Measurements from ENCODE around the gene BZW2. TPM values are rescaled to one million over a fixed set of nuclear protein-coding genes. Genes with fewer than 3 reads are reported as not detected.

BZW2 gene
- polyA plus RNA-seq, 1 donor (not counting 4 experiments of a cell fraction or from before 2014, with no cell fraction given), result 65.7 TPM

DNA sequence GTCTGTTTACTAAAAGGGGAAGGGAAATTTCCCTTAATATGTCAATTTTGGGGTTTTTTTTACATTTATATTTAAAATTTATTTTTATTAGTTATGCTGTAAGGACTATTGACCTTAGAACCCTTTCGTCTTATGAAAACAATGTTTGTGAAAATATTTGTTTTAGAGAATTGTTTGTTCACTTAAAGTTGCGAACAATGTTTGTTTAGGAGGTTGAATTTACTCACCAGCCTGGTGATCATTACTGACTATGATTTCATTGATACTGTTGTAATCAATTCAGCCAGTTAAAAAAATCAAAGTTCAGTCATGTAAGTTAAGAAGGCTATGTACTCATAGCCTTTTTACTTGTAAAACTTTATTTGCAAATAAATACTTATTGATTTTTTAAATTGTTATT is 80.2 kb downstream of the BZW2 start:
- no peaks in the 10 kb centered on the region for H3K36me3 ChIP-seq (ENCODE audit: control insufficient read depth in 2 of 2, extremely low read depth in 1 of 2, insufficient read depth in 2 of 2, low read length in 2 of 2)
- H3K4me1 ChIP-seq (ENCODE audit: control insufficient read depth, extremely low read depth, insufficient read depth, low read length), result no peaks in the 10 kb centered on the region
- no peak overlapping the region for H3K4me3 ChIP-seq (ENCODE audit: control insufficient read depth in 2 of 3, extremely low read depth in 1 of 3, insufficient read depth in 2 of 3, low read depth in 1 of 3, low read length in 3 of 3)
- no peaks in the 10 kb centered on the region for H3K27me3 ChIP-seq (ENCODE audit: control insufficient read depth, extremely low read depth, insufficient read depth, low read length)
- no peaks in the 10 kb centered on the region for H3K9me1 ChIP-seq (ENCODE audit: control insufficient read depth, extremely low read depth, insufficient read depth, low read length)
- H3K9me3 ChIP-seq (ENCODE audit: control insufficient read depth, low read depth, low read length), result no peaks in the 10 kb centered on the region
- H3K9ac ChIP-seq (ENCODE audit: control insufficient read depth, extremely low read depth, insufficient read depth, low read length), result no peak overlapping the region
- DNase-seq (ENCODE audit: low read depth, low spot score) (no peak), FAIRE-seq (no peak)
- H4K20me1 ChIP-seq (ENCODE audit: control insufficient read depth, extremely low read depth, insufficient read depth, low read length), result no peaks in the 10 kb centered on the region
- dilution Hi-C loops (cut with MboI; ENCODE audit: extremely low pct_ligation_motif_present, low sequenced_read_pairs), result no loop called here
- H3K27ac ChIP-seq (ENCODE audit: control insufficient read depth, insufficient read depth, low read length), result no peak overlapping the region
- no peak overlapping the region for H2AFZ ChIP-seq (ENCODE audit: control insufficient read depth, low read length)
- no peaks in the 10 kb centered on the region for H3K79me2 ChIP-seq (ENCODE audit: control insufficient read depth, insufficient read depth, low read length)
- TF ChIP-seq EZH2 (IDR thresholded peaks at IDR 0.05; ENCODE audit: low read length), result no peak
- TF ChIP-seq, protein P1, sequence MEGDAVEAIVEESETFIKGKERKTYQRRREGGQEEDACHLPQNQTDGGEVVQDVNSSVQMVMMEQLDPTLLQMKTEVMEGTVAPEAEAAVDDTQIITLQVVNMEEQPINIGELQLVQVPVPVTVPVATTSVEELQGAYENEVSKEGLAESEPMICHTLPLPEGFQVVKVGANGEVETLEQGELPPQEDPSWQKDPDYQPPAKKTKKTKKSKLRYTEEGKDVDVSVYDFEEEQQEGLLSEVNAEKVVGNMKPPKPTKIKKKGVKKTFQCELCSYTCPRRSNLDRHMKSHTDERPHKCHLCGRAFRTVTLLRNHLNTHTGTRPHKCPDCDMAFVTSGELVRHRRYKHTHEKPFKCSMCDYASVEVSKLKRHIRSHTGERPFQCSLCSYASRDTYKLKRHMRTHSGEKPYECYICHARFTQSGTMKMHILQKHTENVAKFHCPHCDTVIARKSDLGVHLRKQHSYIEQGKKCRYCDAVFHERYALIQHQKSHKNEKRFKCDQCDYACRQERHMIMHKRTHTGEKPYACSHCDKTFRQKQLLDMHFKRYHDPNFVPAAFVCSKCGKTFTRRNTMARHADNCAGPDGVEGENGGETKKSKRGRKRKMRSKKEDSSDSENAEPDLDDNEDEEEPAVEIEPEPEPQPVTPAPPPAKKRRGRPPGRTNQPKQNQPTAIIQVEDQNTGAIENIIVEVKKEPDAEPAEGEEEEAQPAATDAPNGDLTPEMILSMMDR (optimal IDR thresholded peaks at IDR 0.05 in 1 of 3, IDR thresholded peaks at IDR 0.05 in 1 of 3, conservative IDR thresholded peaks at IDR 0.05 in 1 of 3; ENCODE audit: extremely low read depth in 1 of 3, insufficient read depth in 2 of 3, low read length in 3 of 3), result no peak
- no peak overlapping the region for H3K4me2 ChIP-seq (ENCODE audit: control insufficient read depth, extremely low read depth, insufficient read depth, low read depth, low read length)

DNA sequence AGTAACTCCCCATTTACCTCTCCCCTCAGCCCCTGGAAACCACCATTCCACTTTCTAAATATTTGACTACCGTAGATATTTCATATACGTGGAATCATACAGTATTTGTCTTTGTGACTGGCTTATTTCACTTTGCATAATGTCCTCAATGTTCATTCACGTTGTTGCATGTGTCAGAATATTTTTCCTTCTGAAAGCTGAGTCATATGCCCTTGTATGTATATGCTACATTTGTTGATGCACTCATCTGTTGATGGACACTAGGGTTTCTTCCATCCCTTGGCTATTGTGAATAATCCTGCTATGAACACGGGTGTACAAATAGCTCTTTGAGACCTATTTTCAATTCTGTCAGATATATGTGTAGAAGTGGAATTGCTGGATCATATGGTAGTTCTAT is 81.8 kb downstream of the BZW2 start:
- H3K4me3 ChIP-seq (ENCODE audit: control insufficient read depth in 2 of 3, extremely low read depth in 1 of 3, insufficient read depth in 2 of 3, low read depth in 1 of 3, low read length in 3 of 3), result no peak overlapping the region
- no peak for DNase-seq (ENCODE audit: low read depth, low spot score)
- no peak overlapping the region for H3K27ac ChIP-seq (ENCODE audit: control insufficient read depth, insufficient read depth, low read length)
- dilution Hi-C loops (cut with MboI; ENCODE audit: extremely low pct_ligation_motif_present, low sequenced_read_pairs), result no loop called here
- no peaks in the 10 kb centered on the region for H3K9me3 ChIP-seq (ENCODE audit: control insufficient read depth, low read depth, low read length)
- no peak overlapping the region for H3K4me2 ChIP-seq (ENCODE audit: control insufficient read depth, extremely low read depth, insufficient read depth, low read depth, low read length)
- no peaks in the 10 kb centered on the region for H3K4me1 ChIP-seq (ENCODE audit: control insufficient read depth, extremely low read depth, insufficient read depth, low read length)
- no peak overlapping the region for H2AFZ ChIP-seq (ENCODE audit: control insufficient read depth, low read length)
- no peak for FAIRE-seq
- no peaks in the 10 kb centered on the region for H4K20me1 ChIP-seq (ENCODE audit: control insufficient read depth, extremely low read depth, insufficient read depth, low read length)
- H3K36me3 ChIP-seq (ENCODE audit: control insufficient read depth in 2 of 2, extremely low read depth in 1 of 2, insufficient read depth in 2 of 2, low read length in 2 of 2), result no peaks in the 10 kb centered on the region
- H3K9me1 ChIP-seq (ENCODE audit: control insufficient read depth, extremely low read depth, insufficient read depth, low read length), result no peaks in the 10 kb centered on the region
- no peak overlapping the region for H3K9ac ChIP-seq (ENCODE audit: control insufficient read depth, extremely low read depth, insufficient read depth, low read length)
- TF ChIP-seq EZH2 (IDR thresholded peaks at IDR 0.05; ENCODE audit: low read length), result no peak
- TF ChIP-seq, protein P1 (optimal IDR thresholded peaks at IDR 0.05 in 1 of 3, IDR thresholded peaks at IDR 0.05 in 1 of 3, conservative IDR thresholded peaks at IDR 0.05 in 1 of 3; ENCODE audit: extremely low read depth in 1 of 3, insufficient read depth in 2 of 3, low read length in 3 of 3), result no peak
- no peaks in the 10 kb centered on the region for H3K79me2 ChIP-seq (ENCODE audit: control insufficient read depth, insufficient read depth, low read length)
- H3K27me3 ChIP-seq (ENCODE audit: control insufficient read depth, extremely low read depth, insufficient read depth, low read length), result no peaks in the 10 kb centered on the region
